Renal cortex interstitium (tissue), 11 donors: ENCODE data around the gene TMEM179. TPM values are rescaled to one million over a fixed set of nuclear protein-coding genes. Genes with fewer than 3 reads are reported as not detected.

Experiments used
- DNase-seq, 11 donors: peaks; one replicate each; pipeline ENCODE4 v3.0.0-alpha.2; 2013; ENCODE audit warnings: low read depth in 9 of 11, low spot score in 4 of 11; ENCODE audit errors: extremely low read depth in 1 of 11
- polyA plus RNA-seq, 3 donors: library from polyadenylated mRNA; unstranded; fragments of 120-200 nt; gene quantifications; one replicate each; pipeline ENCODE4 v1.2.1, GENCODE V29; 2013; ENCODE audit not compliant: insufficient read length in 3 of 3

Gene TMEM179
- polyA plus RNA-seq, 3 donors: 0.56 to 0.90 (median 0.82) TPM

DNA sequence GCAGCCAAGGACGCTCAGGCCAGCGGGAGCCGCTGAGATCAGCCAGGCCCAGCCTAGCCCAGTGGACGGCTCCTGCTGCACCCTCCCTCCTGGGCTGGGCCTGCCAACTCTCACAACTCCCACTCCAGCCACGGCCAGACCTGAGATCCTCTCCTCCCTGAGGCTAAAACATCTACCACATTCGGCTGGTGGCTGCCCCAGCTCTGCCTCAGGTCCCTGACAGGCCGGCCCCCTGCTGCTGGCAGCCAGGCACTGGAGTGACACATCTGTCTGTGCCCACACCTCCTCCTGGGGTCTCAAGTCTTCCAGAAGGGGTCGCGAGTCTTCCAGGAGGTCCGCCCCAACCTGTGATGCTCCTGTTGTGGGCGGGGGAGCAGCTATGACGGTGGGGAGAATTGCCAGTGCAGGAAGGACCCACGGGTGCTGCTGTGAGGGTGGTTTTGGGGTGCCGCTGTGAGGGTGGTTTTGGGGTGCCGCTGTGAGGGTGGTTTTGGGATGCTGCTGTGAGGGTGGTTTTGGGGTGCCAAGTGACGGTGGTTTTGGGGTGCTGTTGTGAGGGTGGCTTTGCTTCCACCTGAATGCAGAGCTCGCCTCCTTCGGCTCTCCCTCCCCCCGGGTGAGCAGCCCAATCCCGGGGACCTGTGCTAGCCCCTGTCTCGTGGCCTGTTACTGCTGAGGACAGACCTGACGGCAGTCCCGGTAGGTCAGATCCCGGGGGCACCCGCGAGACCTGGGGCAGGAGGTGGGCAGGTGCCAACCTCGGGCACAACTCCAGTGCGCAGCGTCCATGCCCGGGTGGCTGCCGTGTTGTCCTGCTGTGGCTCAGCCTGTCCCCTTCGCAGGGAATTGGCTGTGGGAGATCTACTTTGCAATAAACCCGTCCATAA is 52.5 kb downstream of the TMEM179 start:
- no peak for DNase-seq

- DNase-seq: no peak
Observed at GRCh38 chr14:104550861-104551728, 53.5 kb downstream of the TMEM179 start.

GRCh38 chr14:104550340-104550860 is 54.2 kb downstream of the TMEM179 start:
- DNase-seq: no peak

DNA sequence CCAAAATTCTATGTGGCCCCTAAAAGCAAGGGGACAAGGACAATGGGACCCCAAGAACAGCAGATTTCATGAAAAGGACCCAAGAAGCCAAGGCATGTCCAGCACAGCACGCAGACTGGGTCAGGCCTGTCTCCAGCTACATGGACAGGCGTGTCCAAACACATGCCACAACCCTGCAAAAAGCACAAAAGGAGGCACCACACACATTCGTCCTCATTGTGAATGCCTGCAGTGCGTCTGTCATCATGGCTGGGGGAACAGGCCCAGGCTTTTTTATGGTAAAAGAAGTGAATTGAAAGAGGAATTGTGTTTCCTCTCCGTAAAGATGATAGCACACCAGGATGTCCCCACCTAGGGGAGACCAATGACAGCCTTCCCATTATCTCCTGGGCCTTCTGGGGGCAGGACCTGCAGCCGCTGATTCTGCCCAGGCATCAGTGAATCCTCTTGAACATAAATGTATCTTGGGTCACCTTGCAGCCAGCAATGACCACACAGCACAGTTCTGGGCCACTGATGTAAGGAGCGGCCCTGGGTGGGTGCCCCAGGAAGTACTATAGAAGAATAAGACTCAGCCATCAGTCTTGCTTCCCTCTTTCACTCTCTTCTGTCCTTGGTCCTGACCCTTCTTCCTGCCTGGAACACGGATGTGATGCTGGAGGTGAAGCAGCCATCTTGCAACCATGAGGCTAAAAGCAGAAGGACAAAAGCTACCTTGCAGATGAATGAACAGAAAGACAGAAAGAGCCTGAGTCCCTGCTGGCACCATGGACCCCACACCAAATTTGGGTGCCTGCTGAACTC is 54.8 kb downstream of the TMEM179 start:
- no peak for DNase-seq

DNA sequence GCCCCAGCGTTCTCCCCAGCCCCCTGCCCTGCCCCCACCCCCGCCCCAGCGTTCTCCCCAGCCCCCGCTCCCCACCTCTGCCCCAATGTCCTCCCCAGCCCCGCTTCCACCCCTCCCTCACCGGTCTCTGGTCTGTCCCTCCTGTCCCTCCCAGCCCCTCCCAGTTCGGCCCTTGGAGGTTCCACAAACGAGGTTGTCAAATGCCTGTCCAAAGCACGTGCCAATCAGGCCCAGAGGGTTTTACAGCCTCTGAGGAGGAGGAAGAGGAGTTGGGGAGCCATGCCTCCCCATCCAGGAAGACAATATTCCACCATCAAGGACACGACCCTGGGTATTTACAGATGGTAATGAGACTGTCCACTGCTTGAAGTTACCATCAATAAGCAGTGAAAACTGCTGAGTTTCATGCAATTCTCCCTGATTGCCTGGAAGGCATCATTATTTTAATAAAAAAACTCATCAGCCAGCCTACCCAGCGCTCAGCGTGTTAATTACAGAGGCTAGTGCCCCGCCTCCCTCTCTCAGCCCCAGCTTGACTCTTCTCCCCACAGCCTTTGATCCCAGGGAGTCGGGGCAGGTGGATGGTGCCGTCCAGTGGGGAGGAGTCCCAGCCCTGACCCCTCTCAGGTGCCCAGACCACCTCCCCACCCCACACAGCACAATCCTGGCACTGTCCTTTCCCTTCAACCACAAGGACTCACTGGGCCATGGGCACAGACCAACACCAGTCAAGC is 55.6 kb downstream of the TMEM179 start:
- DNase-seq: no peak

GRCh38 chr14:104547998-104548700 is 56.4 kb downstream of the TMEM179 start:
- no peak for DNase-seq

GRCh38 chr14:104547310-104547997 is 57.1 kb downstream of the TMEM179 start:
- no peak for DNase-seq

DNA sequence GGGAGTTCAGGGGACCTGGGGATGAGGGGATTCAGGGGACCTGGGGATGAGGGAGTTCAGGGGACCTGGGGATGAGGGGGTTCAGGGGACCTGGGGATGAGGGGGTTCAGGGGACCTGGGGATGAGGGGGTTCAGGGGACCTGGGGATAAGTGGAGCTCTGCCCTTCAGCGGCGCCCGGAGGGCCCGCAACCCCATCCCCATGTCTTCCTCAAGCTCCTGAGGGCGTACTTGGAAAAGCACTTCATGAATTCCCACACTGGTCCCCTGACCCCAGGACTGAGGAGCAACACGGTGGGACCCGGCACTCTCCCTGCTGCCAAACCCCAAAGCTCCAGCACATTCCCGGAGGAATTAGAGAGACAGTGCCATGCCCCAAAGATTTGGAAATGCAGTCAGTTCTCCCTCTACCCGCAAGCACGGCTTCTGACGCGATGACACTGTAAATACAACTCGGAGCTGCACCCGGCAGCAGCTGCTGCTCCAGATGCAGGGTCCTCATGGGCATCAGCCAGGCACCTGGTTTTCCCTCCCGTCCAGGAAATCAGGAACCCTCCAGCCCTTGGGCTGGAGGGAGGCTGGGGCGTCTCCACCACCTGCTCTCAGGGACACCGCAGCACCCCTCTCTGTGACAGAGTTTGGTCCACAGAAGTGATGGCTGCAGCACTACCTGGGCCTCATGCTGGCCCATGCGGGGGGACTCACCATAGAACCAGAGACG is 57.8 kb downstream of the TMEM179 start:
- no peak for DNase-seq

- no peak for DNase-seq
Observed at GRCh38 chr14:104545942-104546501, 58.5 kb downstream of the TMEM179 start.

- no peak for DNase-seq
Observed at GRCh38 chr14:104545151-104545941, 59.2 kb downstream of the TMEM179 start.

GRCh38 chr14:104544362-104544961 is 60.1 kb downstream of the TMEM179 start:
- DNase-seq: no peak

GRCh38 chr14:104542871-104543830 is 61.4 kb downstream of the TMEM179 start:
- DNase-seq: no peak

GRCh38 chr14:104541905-104542465 is 62.6 kb downstream of the TMEM179 start:
- no peak for DNase-seq
